Measurements from ENCODE around the gene DGLUCY.

DNA sequence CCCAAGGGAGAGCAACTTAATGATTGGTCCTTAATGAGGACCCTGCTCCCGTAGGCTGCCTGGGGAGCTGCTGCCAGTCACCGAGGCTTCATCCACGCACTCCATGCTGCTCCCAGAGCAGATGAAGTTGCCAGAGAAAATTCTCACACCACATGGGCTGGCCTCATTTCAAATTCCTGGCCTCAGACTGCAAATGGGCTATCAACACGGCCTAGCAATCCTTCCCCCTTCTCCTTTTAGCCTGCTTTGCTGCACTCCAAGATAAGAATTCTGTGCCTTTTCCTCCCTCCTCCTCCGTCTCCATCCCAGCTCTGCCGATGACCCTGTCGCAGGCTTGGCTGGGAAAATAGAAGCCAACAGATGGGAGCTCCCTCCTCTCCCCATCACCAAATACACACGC is 10.8 kb upstream of the DGLUCY start:
- TF ChIP-seq, protein P1, sequence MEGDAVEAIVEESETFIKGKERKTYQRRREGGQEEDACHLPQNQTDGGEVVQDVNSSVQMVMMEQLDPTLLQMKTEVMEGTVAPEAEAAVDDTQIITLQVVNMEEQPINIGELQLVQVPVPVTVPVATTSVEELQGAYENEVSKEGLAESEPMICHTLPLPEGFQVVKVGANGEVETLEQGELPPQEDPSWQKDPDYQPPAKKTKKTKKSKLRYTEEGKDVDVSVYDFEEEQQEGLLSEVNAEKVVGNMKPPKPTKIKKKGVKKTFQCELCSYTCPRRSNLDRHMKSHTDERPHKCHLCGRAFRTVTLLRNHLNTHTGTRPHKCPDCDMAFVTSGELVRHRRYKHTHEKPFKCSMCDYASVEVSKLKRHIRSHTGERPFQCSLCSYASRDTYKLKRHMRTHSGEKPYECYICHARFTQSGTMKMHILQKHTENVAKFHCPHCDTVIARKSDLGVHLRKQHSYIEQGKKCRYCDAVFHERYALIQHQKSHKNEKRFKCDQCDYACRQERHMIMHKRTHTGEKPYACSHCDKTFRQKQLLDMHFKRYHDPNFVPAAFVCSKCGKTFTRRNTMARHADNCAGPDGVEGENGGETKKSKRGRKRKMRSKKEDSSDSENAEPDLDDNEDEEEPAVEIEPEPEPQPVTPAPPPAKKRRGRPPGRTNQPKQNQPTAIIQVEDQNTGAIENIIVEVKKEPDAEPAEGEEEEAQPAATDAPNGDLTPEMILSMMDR (tag by site-specific recombination; IDR thresholded peaks at IDR 0.05), result no peak
- TF ChIP-seq ZNF24 (tag by site-specific recombination; IDR thresholded peaks at IDR 0.05), result no peak
